Measurements from ENCODE around the gene PPFIA1.

Gene PPFIA1

DNA sequence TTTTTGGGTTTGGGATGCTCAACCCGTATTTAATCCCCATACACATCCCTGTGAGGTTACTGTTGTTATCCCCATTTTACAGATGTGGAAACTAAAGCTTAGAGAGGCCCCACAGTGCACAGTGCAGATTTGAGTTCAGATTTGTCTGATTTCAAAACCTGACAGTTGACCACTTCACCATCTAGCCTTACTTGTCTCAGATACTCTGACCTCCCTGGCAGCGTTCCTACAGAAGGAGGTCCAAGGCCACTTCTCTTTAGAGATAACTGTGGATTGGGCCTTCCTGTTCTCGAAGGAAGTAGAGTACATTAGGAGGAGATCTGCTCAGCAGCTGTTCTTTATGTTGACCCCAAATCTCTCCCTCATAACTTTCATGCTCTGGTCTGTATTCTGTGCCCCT, 81.2 kb downstream of the PPFIA1 start:
- no peak overlapping the region for H2AFZ ChIP-seq (ENCODE audit: low read depth, low read length)
- no peak overlapping the region for H2BK15ac ChIP-seq (ENCODE audit: low read depth, poor library complexity, severe bottlenecking)
- DNase-seq = no peak
- no peak overlapping the region for H3K4me3 ChIP-seq (ENCODE audit: insufficient read depth in 1 of 2, low read depth in 1 of 2, low read length in 2 of 2)
- H2AK5ac ChIP-seq (ENCODE audit: low read length, severe bottlenecking) = no peak overlapping the region
- no peak overlapping the region for H2BK120ac ChIP-seq (ENCODE audit: low read depth, low read length)
- no peak overlapping the region for H3K18ac ChIP-seq (ENCODE audit: low read depth in 1 of 2, low read length in 2 of 2)
- H4K8ac ChIP-seq (ENCODE audit: low read length) = no peak overlapping the region
- H3K4me1 ChIP-seq (ENCODE audit: control insufficient read depth, insufficient read depth, low read depth, low read length) = peaks cover 3% of the 10 kb centered on the region
- no peak overlapping the region for H3K23ac ChIP-seq (ENCODE audit: low read length in 2 of 2)
- H2BK12ac ChIP-seq (ENCODE audit: low read length in 2 of 2) = no peak overlapping the region
- peaks cover 32% of the 10 kb centered on the region for H3K79me1 ChIP-seq (replicated peaks; ENCODE audit: low read length, poor library complexity, severe bottlenecking)
- no peak overlapping the region for H3K4me2 ChIP-seq (ENCODE audit: low read length, poor library complexity, severe bottlenecking)
- no peak overlapping the region for H2BK5ac ChIP-seq (ENCODE audit: low read depth, low read length, poor library complexity, severe bottlenecking)
- H3K27ac ChIP-seq (ENCODE audit: low read length, poor library complexity, severe bottlenecking) = no peak overlapping the region
- H3K9me3 ChIP-seq (ENCODE audit: control insufficient read depth, low read length) = no peaks in the 10 kb centered on the region
- H3K4ac ChIP-seq (ENCODE audit: low read depth in 1 of 2, low read length in 2 of 2) = no peak overlapping the region
- H3K36me3 ChIP-seq (ENCODE audit: control insufficient read depth in 1 of 2, insufficient read depth in 2 of 2, low read depth in 1 of 2, low read length in 2 of 2) = peaks cover 43 to 91% of the 10 kb centered on the region in 2 experiments
- H3K27me3 ChIP-seq (ENCODE audit: control insufficient read depth in 1 of 2, insufficient read depth in 1 of 2, low read length in 2 of 2) = no peaks in the 10 kb centered on the region
- H3K14ac ChIP-seq (ENCODE audit: low read length in 2 of 2) = no peak overlapping the region
- H3K9ac ChIP-seq (ENCODE audit: low read length) = no peak overlapping the region
- H4K91ac ChIP-seq (ENCODE audit: low read length) = no peak overlapping the region
- 93% methylated on average over 2 of the region's 3 CpGs for WGBS

DNA sequence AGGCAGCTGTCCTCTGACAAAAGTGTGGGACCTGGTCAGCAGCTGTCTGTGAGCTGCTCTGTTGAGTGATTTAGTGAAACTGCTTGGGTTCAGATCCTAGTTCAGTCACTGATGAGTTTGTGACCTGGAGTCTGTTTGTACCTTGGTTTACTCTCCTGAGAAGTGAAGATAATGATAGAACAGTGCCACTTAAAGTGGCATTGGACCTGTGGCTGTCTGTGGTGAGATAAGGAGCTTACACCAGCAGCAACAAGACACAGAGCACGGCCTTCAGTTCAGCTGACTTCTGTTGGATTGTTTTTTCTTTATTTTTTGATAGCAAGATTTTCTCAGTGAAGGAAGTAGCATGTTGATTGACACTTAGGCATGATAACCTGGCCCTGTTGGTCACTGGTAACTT, 81.6 kb downstream of the PPFIA1 start:
- Histone ChIP-seq H3K36me3 (ENCODE audit: control insufficient read depth in 1 of 2, insufficient read depth in 2 of 2, low read depth in 1 of 2, low read length in 2 of 2) (peaks cover 47 to 91% of the 10 kb centered on the region in 2 experiments), H4K8ac (ENCODE audit: low read length) (no peak overlapping the region), H3K4me1 (ENCODE audit: control insufficient read depth, insufficient read depth, low read depth, low read length) (peaks cover 3% of the 10 kb centered on the region), H3K27ac (ENCODE audit: low read length, poor library complexity, severe bottlenecking) (no peak overlapping the region), H3K4me3 (ENCODE audit: insufficient read depth in 1 of 2, low read depth in 1 of 2, low read length in 2 of 2) (no peak overlapping the region), H2AK5ac (ENCODE audit: low read length, severe bottlenecking) (no peak overlapping the region), H4K91ac (ENCODE audit: low read length) (no peak overlapping the region), H3K14ac (ENCODE audit: low read length in 2 of 2) (no peak overlapping the region), H2BK120ac (ENCODE audit: low read depth, low read length) (no peak overlapping the region), H2AFZ (ENCODE audit: low read depth, low read length) (no peak overlapping the region), H3K79me1 (replicated peaks; ENCODE audit: low read length, poor library complexity, severe bottlenecking) (peaks cover 35% of the 10 kb centered on the region), H3K9ac (ENCODE audit: low read length) (no peak overlapping the region), H3K4me2 (ENCODE audit: low read length, poor library complexity, severe bottlenecking) (no peak overlapping the region), H2BK15ac (ENCODE audit: low read depth, poor library complexity, severe bottlenecking) (no peak overlapping the region), H3K9me3 (ENCODE audit: control insufficient read depth, low read length) (no peaks in the 10 kb centered on the region), H3K18ac (ENCODE audit: low read depth in 1 of 2, low read length in 2 of 2) (no peak overlapping the region), H3K4ac (ENCODE audit: low read depth in 1 of 2, low read length in 2 of 2) (no peak overlapping the region), H2BK12ac (ENCODE audit: low read length in 2 of 2) (no peak overlapping the region), H2BK5ac (ENCODE audit: low read depth, low read length, poor library complexity, severe bottlenecking) (no peak overlapping the region), H3K23ac (ENCODE audit: low read length in 2 of 2) (no peak overlapping the region), H3K27me3 (ENCODE audit: control insufficient read depth in 1 of 2, insufficient read depth in 1 of 2, low read length in 2 of 2) (no peaks in the 10 kb centered on the region)
- 97% methylated on average over 1 of the region's 1 CpG for WGBS
- no peak for DNase-seq

DNA sequence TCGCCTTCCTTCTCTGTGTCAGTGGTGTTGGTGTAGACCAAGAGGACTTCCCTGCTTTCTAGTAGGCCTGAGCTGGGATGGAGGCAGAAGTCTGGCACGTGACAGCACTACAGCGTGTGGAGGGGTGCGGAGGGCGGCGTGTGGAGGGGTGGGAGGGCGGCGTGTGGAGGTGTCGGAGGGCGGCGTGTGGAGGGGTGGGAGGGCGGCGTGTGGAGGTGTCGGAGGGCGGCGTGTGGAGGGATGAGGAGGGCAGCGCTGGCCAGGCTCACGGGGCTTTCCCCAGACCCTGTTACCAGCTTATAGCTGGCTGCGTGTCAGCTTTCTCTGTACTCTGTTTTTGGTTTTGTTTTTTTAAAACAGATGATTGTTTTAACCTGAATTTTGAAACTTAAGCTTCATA, 82.1 kb downstream of the PPFIA1 start:
- H3K23ac ChIP-seq (ENCODE audit: low read length in 2 of 2) = no peak overlapping the region
- H3K27ac ChIP-seq (ENCODE audit: low read length, poor library complexity, severe bottlenecking) = no peak overlapping the region
- no peak overlapping the region for H3K18ac ChIP-seq (ENCODE audit: low read depth in 1 of 2, low read length in 2 of 2)
- no peak overlapping the region for H3K9ac ChIP-seq (ENCODE audit: low read length)
- no peak overlapping the region for H2AK5ac ChIP-seq (ENCODE audit: low read length, severe bottlenecking)
- no peak overlapping the region for H3K14ac ChIP-seq (ENCODE audit: low read length in 2 of 2)
- no peak for DNase-seq
- no peak overlapping the region for H3K4me3 ChIP-seq (ENCODE audit: insufficient read depth in 1 of 2, low read depth in 1 of 2, low read length in 2 of 2)
- H2BK12ac ChIP-seq (ENCODE audit: low read length in 2 of 2) = no peak overlapping the region
- no peak overlapping the region for H2AFZ ChIP-seq (ENCODE audit: low read depth, low read length)
- H2BK15ac ChIP-seq (ENCODE audit: low read depth, poor library complexity, severe bottlenecking) = no peak overlapping the region
- no peak overlapping the region for H2BK120ac ChIP-seq (ENCODE audit: low read depth, low read length)
- H3K4me1 ChIP-seq (ENCODE audit: control insufficient read depth, insufficient read depth, low read depth, low read length) = no peaks in the 10 kb centered on the region
- H3K9me3 ChIP-seq (ENCODE audit: control insufficient read depth, low read length) = no peaks in the 10 kb centered on the region
- H3K4ac ChIP-seq (ENCODE audit: low read depth in 1 of 2, low read length in 2 of 2) = no peak overlapping the region
- H3K79me1 ChIP-seq (replicated peaks; ENCODE audit: low read length, poor library complexity, severe bottlenecking) = peaks cover 35% of the 10 kb centered on the region
- H4K91ac ChIP-seq (ENCODE audit: low read length) = no peak overlapping the region
- H3K36me3 ChIP-seq (ENCODE audit: control insufficient read depth in 1 of 2, insufficient read depth in 2 of 2, low read depth in 1 of 2, low read length in 2 of 2) = peaks cover 45 to 89% of the 10 kb centered on the region in 2 experiments
- H4K8ac ChIP-seq (ENCODE audit: low read length) = no peak overlapping the region
- WGBS = 98% methylated on average over 11 of the region's 19 CpGs
- no peak overlapping the region for H3K4me2 ChIP-seq (ENCODE audit: low read length, poor library complexity, severe bottlenecking)
- H2BK5ac ChIP-seq (ENCODE audit: low read depth, low read length, poor library complexity, severe bottlenecking) = no peak overlapping the region
- no peaks in the 10 kb centered on the region for H3K27me3 ChIP-seq (ENCODE audit: control insufficient read depth in 1 of 2, insufficient read depth in 1 of 2, low read length in 2 of 2)

DNA sequence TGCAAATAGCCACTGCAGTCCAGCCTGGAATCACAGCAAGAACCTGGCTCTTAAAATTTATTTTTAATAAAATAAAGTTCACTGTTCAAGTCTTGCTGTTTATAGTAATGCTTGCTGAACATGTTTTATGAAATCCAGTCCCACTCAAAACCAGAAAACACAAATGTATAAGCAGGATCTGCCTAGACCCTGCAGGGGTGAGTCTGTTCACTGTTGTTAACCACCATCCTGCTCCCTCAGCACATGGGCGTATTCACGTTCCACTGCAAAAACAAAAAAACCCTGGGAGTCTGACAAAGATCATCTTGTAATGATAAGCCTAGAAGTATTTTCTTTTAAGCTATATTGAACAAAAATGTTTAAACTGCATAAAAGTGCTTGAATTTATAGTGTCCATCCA, 82.8 kb downstream of the PPFIA1 start:
- Histone ChIP-seq H4K91ac (ENCODE audit: low read length) (no peak overlapping the region), H3K9ac (ENCODE audit: low read length) (no peak overlapping the region), H3K4me3 (ENCODE audit: insufficient read depth in 1 of 2, low read depth in 1 of 2, low read length in 2 of 2) (no peak overlapping the region), H3K79me1 (replicated peaks; ENCODE audit: low read length, poor library complexity, severe bottlenecking) (peaks cover 32% of the 10 kb centered on the region), H2BK5ac (ENCODE audit: low read depth, low read length, poor library complexity, severe bottlenecking) (no peak overlapping the region), H2AFZ (ENCODE audit: low read depth, low read length) (no peak overlapping the region), H3K27me3 (ENCODE audit: control insufficient read depth in 1 of 2, insufficient read depth in 1 of 2, low read length in 2 of 2) (no peaks in the 10 kb centered on the region), H3K23ac (ENCODE audit: low read length in 2 of 2) (no peak overlapping the region), H2BK15ac (ENCODE audit: low read depth, poor library complexity, severe bottlenecking) (no peak overlapping the region), H3K27ac (ENCODE audit: low read length, poor library complexity, severe bottlenecking) (no peak overlapping the region), H3K4me1 (ENCODE audit: control insufficient read depth, insufficient read depth, low read depth, low read length) (no peaks in the 10 kb centered on the region), H2BK120ac (ENCODE audit: low read depth, low read length) (no peak overlapping the region), H2AK5ac (ENCODE audit: low read length, severe bottlenecking) (no peak overlapping the region), H3K14ac (ENCODE audit: low read length in 2 of 2) (no peak overlapping the region), H3K4ac (ENCODE audit: low read depth in 1 of 2, low read length in 2 of 2) (no peak overlapping the region), H3K9me3 (ENCODE audit: control insufficient read depth, low read length) (no peaks in the 10 kb centered on the region), H2BK12ac (ENCODE audit: low read length in 2 of 2) (no peak overlapping the region), H4K8ac (ENCODE audit: low read length) (no peak overlapping the region), H3K4me2 (ENCODE audit: low read length, poor library complexity, severe bottlenecking) (no peak overlapping the region), H3K18ac (ENCODE audit: low read depth in 1 of 2, low read length in 2 of 2) (no peak overlapping the region), H3K36me3 (ENCODE audit: control insufficient read depth in 1 of 2, insufficient read depth in 2 of 2, low read depth in 1 of 2, low read length in 2 of 2) (peaks cover 44 to 91% of the 10 kb centered on the region in 2 experiments)
- no peak for DNase-seq
- WGBS = no CpG with 5 or more reads among the region's 2 CpGs

Data from mesenchymal stem cell (in vitro differentiated cells and primary cell).